H9 (cell line): ENCODE results near the gene UFSP2. TPM values are rescaled to one million over a fixed set of nuclear protein-coding genes. Genes with fewer than 3 reads are reported as not detected.

Experiments
- DNase-seq: peaks from one replicate; pipeline ENCODE4 v3.0.0-alpha.2; 2017
- H2AFZ ChIP-seq: one replicate; pipeline ENCODE4 v1.6.1; 2013; ENCODE audit warnings: mild to moderate bottlenecking, low read length, control low read depth, moderate library complexity
- H2AK5ac ChIP-seq: 2 replicates; pipeline ENCODE4 v1.6.1; 2013; ENCODE audit warnings: low read length, control low read depth, mixed read lengths; ENCODE audit not compliant: insufficient read length
- H2BK120ac ChIP-seq: one replicate; pipeline ENCODE4 v1.6.1; 2013; ENCODE audit warnings: low read depth, mild to moderate bottlenecking, low read length, control low read depth, inconsistent platforms; ENCODE audit not compliant: poor library complexity, severe bottlenecking
- H2BK12ac ChIP-seq: 2 replicates; pipeline ENCODE4 v1.6.1; 2013; ENCODE audit warnings: low read length, control low read depth, mixed read lengths, low read depth; ENCODE audit not compliant: insufficient read length
- H2BK15ac ChIP-seq: 2 replicates; pipeline ENCODE4 v1.6.1; 2013; ENCODE audit warnings: low read depth, low read length, control low read depth
- H2BK20ac ChIP-seq: one replicate; pipeline ENCODE4 v1.6.1; 2013; ENCODE audit warnings: low read depth, mild to moderate bottlenecking, low read length, control low read depth, inconsistent platforms; ENCODE audit not compliant: poor library complexity, severe bottlenecking
- H2BK5ac ChIP-seq: 2 replicates; pipeline ENCODE4 v1.6.1; 2013; ENCODE audit warnings: low read length, control low read depth, mixed read lengths; ENCODE audit not compliant: insufficient read length
- H3K14ac ChIP-seq: 2 replicates; pipeline ENCODE4 v1.6.1; 2013; ENCODE audit warnings: low read length, control low read depth; ENCODE audit not compliant: insufficient read depth
- H3K18ac ChIP-seq: 2 replicates; pipeline ENCODE4 v1.6.1; 2013; ENCODE audit warnings: low read depth, mild to moderate bottlenecking, mixed read lengths, low read length, control low read depth; ENCODE audit not compliant: insufficient read length
- H3K23ac ChIP-seq: 2 replicates; pipeline ENCODE4 v1.6.1; 2013; ENCODE audit warnings: low read length, control low read depth, mixed read lengths, low read depth; ENCODE audit not compliant: insufficient read length
- H3K23me2 ChIP-seq: 2 replicates; pipeline ENCODE4 v1.6.1; 2013; ENCODE audit warnings: low read depth, mild to moderate bottlenecking, mixed read lengths, low read length, control low read depth; ENCODE audit not compliant: insufficient read length, poor library complexity, severe bottlenecking
- H3K27ac ChIP-seq: 2 replicates; pipeline ENCODE4 v1.5.1; 2013; ENCODE audit warnings: low read length, control low read depth, mixed read lengths, low read depth; ENCODE audit not compliant: insufficient read length
- H3K27me3 ChIP-seq: 2 replicates; pipeline ENCODE4 v1.6.1; 2013; ENCODE audit warnings: low read length, control low read depth, inconsistent platforms; ENCODE audit not compliant: insufficient read depth
- H3K4ac ChIP-seq: 2 replicates; pipeline ENCODE4 v1.6.1; 2013; ENCODE audit warnings: low read depth, mild to moderate bottlenecking, control low read depth, inconsistent platforms, low read length, moderate library complexity
- H3K4me1 ChIP-seq: 2 replicates; pipeline ENCODE4 v1.6.1; 2013; ENCODE audit warnings: low read length, control low read depth, inconsistent platforms; ENCODE audit not compliant: insufficient read depth
- H3K4me2 ChIP-seq: 2 replicates; pipeline ENCODE4 v1.6.1; 2013; ENCODE audit warnings: low read length, control low read depth, mixed read lengths; ENCODE audit not compliant: insufficient read length, insufficient read depth
- H3K56ac ChIP-seq: 2 replicates; pipeline ENCODE4 v1.6.1; 2013; ENCODE audit warnings: low read depth, mild to moderate bottlenecking, mixed read lengths, low read length, control low read depth; ENCODE audit not compliant: insufficient read length
- H3K79me1 ChIP-seq: 2 replicates; pipeline ENCODE4 v1.6.1; 2013; ENCODE audit warnings: low read depth, mild to moderate bottlenecking, moderate library complexity, low read length, control low read depth, inconsistent platforms; ENCODE audit not compliant: insufficient read depth, poor library complexity, severe bottlenecking
- H3K79me2 ChIP-seq: 2 replicates; pipeline ENCODE4 v1.6.1; 2013; ENCODE audit warnings: low read length, control low read depth, inconsistent platforms; ENCODE audit not compliant: insufficient read depth
- H3K9ac ChIP-seq: 2 replicates; pipeline ENCODE4 v1.6.1; 2013; ENCODE audit warnings: low read length, control low read depth, mixed read lengths; ENCODE audit not compliant: insufficient read length; ENCODE audit errors: extremely low read depth
- H3K9me3 ChIP-seq: one replicate; pipeline ENCODE4 v1.6.1; 2013; ENCODE audit warnings: low read depth, low read length, inconsistent platforms; ENCODE audit not compliant: control insufficient read depth
- H3T11ph ChIP-seq: one replicate; pipeline ENCODE4 v1.6.1; 2013; ENCODE audit warnings: mild to moderate bottlenecking, low read length, control low read depth, inconsistent platforms
- H4K20me1 ChIP-seq: one replicate; pipeline ENCODE4 v1.6.1; 2013; ENCODE audit not compliant: control insufficient read depth, insufficient read length, insufficient read depth
- H4K5ac ChIP-seq: 2 replicates; pipeline ENCODE4 v1.6.1; 2013; ENCODE audit warnings: low read depth, mild to moderate bottlenecking, mixed read lengths, low read length, control low read depth; ENCODE audit not compliant: insufficient read length
- H4K8ac ChIP-seq: replicated peaks from 2 replicates; pipeline ENCODE4 v1.6.1; 2013; ENCODE audit warnings: low read length, control low read depth, mixed read lengths, low read depth; ENCODE audit not compliant: insufficient read length
- H4K91ac ChIP-seq: 2 replicates; pipeline ENCODE4 v1.6.1; 2013; ENCODE audit warnings: low read depth, mild to moderate bottlenecking, moderate library complexity, mixed read lengths, low read length, control low read depth; ENCODE audit not compliant: insufficient read length
- H3K27ac Mint-ChIP-seq, 3 experiments: 2 replicates in 2 of 3; 3 replicates in 1 of 3; pipeline ENCODE4 v1.8.0; 2020 to 2021; ENCODE audit warnings: mixed read lengths in 3 of 3, mild to moderate bottlenecking in 1 of 3, moderate library complexity in 1 of 3
- H3K27me3 Mint-ChIP-seq: 2 replicates; pipeline ENCODE4 v1.8.0; 2021; ENCODE audit warnings: low read depth, mild to moderate bottlenecking, moderate library complexity, mixed read lengths
- H3K36me3 Mint-ChIP-seq, 3 experiments: 2 replicates in 2 of 3; 3 replicates in 1 of 3; pipeline ENCODE4 v1.8.0; 2020 to 2021; ENCODE audit warnings: low read depth in 3 of 3, mixed read lengths in 3 of 3; ENCODE audit not compliant: insufficient read depth in 1 of 3
- H3K4me1 Mint-ChIP-seq, 2 experiments: 2 replicates each; pipeline ENCODE4 v1.8.0; 2020; ENCODE audit warnings: mixed read lengths in 2 of 2
- H3K4me3 Mint-ChIP-seq, 2 experiments: 2 replicates in 1 of 2; 3 replicates in 1 of 2; pipeline ENCODE4 v1.8.0; 2020 to 2021; ENCODE audit warnings: mild to moderate bottlenecking in 2 of 2, mixed read lengths in 2 of 2, moderate library complexity in 1 of 2
- H3K9me3 Mint-ChIP-seq, 2 experiments: 2 replicates in 1 of 2; 3 replicates in 1 of 2; pipeline ENCODE4 v1.8.0; 2020; ENCODE audit warnings: mild to moderate bottlenecking in 2 of 2, mixed read lengths in 2 of 2, moderate library complexity in 1 of 2
- CTCF ChIP-seq: fragments of 200-600 bp; sonication (generic); conservative IDR thresholded peaks from 3 replicates; pipeline ENCODE4 v1.8.0; 2021; ENCODE audit warnings: antibody characterized with exemption, mild to moderate bottlenecking
- WGBS: extraction: QIAGEN DNeasy Blood & Tissue Kit; methylation state at CpG from one replicate; pipeline ENCODE4 v1.1.7; 2013; ENCODE audit warnings: missing lambda C conversion rate, low lambda C conversion rate, mixed read lengths; ENCODE audit not compliant: insufficient read length; ENCODE audit errors: extremely low coverage; 5-methylcytosine and 5-hydroxymethylcytosine counted together
- total RNA-seq: library from RNA; stranded (reverse); gene quantifications from 2 replicates; pipeline ENCODE4 v1.2.1, GENCODE V29; 2021

UFSP2 gene
- total RNA-seq, 1 experiment from 2014 or later, result 41.1 TPM

- no peak for DNase-seq
- Histone ChIP-seq H3K23me2 (no peaks in the 10 kb centered on the region), H3K4ac (no peak overlapping the region), H3K14ac (no peak overlapping the region), H2BK20ac (no peak overlapping the region), H2AK5ac (no peak overlapping the region), H4K91ac (no peak overlapping the region), H3K4me2 (no peak overlapping the region), H3K27me3 (no peaks in the 10 kb centered on the region), H3K4me1 (no peaks in the 10 kb centered on the region), H2BK120ac (no peak overlapping the region), H3K23ac (no peak overlapping the region), H3K79me1 (no peaks in the 10 kb centered on the region), H2BK12ac (no peak overlapping the region), H4K20me1 (no peaks in the 10 kb centered on the region), H3K27ac (no peak overlapping the region), H4K5ac (no peak overlapping the region), H2BK5ac (no peak overlapping the region), H3K79me2 (no peaks in the 10 kb centered on the region), H3T11ph (no peak overlapping the region), H2BK15ac (no peak overlapping the region), H3K9me3 (no peaks in the 10 kb centered on the region), H4K8ac (no peak overlapping the region), H2AFZ (no peak overlapping the region), H3K56ac (no peak overlapping the region), H3K9ac (no peak overlapping the region), H3K18ac (no peak overlapping the region)
- WGBS, result no CpG with 5 or more reads among the region's 4 CpGs
- Mint-ChIP-seq H3K36me3 (peaks cover 3 to 18% (median 18%) of the 10 kb centered on the region in 3 experiments; a peak in 6 of 7 replicates), H3K4me3 (no peak overlapping the region), H3K27ac (no peak overlapping the region), H3K27me3 (no peaks in the 10 kb centered on the region), H3K9me3 (peaks cover 5 to 8% of the 10 kb centered on the region in 2 experiments; a peak in 4 of 5 replicates), H3K4me1 (peaks cover 15 to 20% of the 10 kb centered on the region in 2 experiments)
- no peak for TF ChIP-seq CTCF
These were observed 44.2 kb downstream of the UFSP2 start for GRCh38 chr4:185381288-185382196.
